GM19025 (cell line): ENCODE results near the gene KAZALD1.

Experiments
- ATAC-seq: cut with Tn5 transposase; IDR thresholded peaks from one replicate; pipeline ENCODE4 v1.9.1; 2021; ENCODE audit warnings: mild to moderate bottlenecking, low read depth, moderate library complexity; ENCODE audit not compliant: unreplicated experiment

The KAZALD1 gene

GRCh38 chr10:101061624-101062231 lies at the start of gene KAZALD1:
TSS of gene KAZALD1 (plus strand) at chr10:101061989. CDS start at chr10:101062593, 604 bp downstream.
- ATAC-seq = no peak

- peak; percentile 70 for ATAC-seq
Measured at GRCh38 chr10:101012525-101013364, 49.0 kb upstream of the KAZALD1 start.

GRCh38 chr10:101013365-101013825 lies 48.4 kb upstream of the KAZALD1 start:
- no peak for ATAC-seq

GRCh38 chr10:101014230-101014884 lies 47.4 kb upstream of the KAZALD1 start:
- no peak for ATAC-seq

GRCh38 chr10:101014966-101015581 lies 46.7 kb upstream of the KAZALD1 start:
- no peak for ATAC-seq

GRCh38 chr10:101015582-101015973 lies 46.2 kb upstream of the KAZALD1 start:
- no peak for ATAC-seq

GRCh38 chr10:101016814-101017213 lies 45.0 kb upstream of the KAZALD1 start:
- no peak for ATAC-seq

GRCh38 chr10:101018118-101018599 lies 43.6 kb upstream of the KAZALD1 start:
- ATAC-seq = no peak

- ATAC-seq = no peak
Measured at GRCh38 chr10:101018600-101019439, 43.0 kb upstream of the KAZALD1 start.

GRCh38 chr10:101019440-101019703 lies 42.4 kb upstream of the KAZALD1 start:
- ATAC-seq = no peak

GRCh38 chr10:101020427-101021075 lies 41.2 kb upstream of the KAZALD1 start:
- no peak for ATAC-seq

GRCh38 chr10:101021239-101021638 lies 40.5 kb upstream of the KAZALD1 start:
- no peak for ATAC-seq

- ATAC-seq = no peak
Measured at GRCh38 chr10:101021692-101022251, 40.0 kb upstream of the KAZALD1 start.

GRCh38 chr10:101022967-101023705 lies 38.7 kb upstream of the KAZALD1 start:
- no peak for ATAC-seq

GRCh38 chr10:101027106-101027720 lies 34.6 kb upstream of the KAZALD1 start:
- ATAC-seq = no peak

- no peak for ATAC-seq
Measured at GRCh38 chr10:101028446-101029337, 33.1 kb upstream of the KAZALD1 start.
